BLaER1 (cell line): Measurements from ENCODE around the gene OR4F15.

ENCODE experiments used
- H3K27ac ChIP-seq: shearing (Covaris generic); formaldehyde crosslinking; 2 replicates; pipeline ENCODE4 v1.8.1; 2022
- H3K27me3 ChIP-seq: shearing (Covaris generic); formaldehyde crosslinking; 2 replicates; pipeline ENCODE4 v1.8.1; 2022
- H3K36me3 ChIP-seq: shearing (Covaris generic); formaldehyde crosslinking; 2 replicates; pipeline ENCODE4 v1.8.1; 2022
- H3K4me1 ChIP-seq: shearing (Covaris generic); formaldehyde crosslinking; 2 replicates; pipeline ENCODE4 v1.8.1; 2022
- H3K4me2 ChIP-seq: shearing (Covaris generic); formaldehyde crosslinking; 2 replicates; pipeline ENCODE4 v1.8.1; 2022
- H3K4me3 ChIP-seq: shearing (Covaris generic); formaldehyde crosslinking; 2 replicates; pipeline ENCODE4 v1.8.1; 2022
- H3K9ac ChIP-seq: shearing (Covaris generic); formaldehyde crosslinking; 2 replicates; pipeline ENCODE4 v1.8.1; 2022
- H3K9me3 ChIP-seq: shearing (Covaris generic); formaldehyde crosslinking; 2 replicates; pipeline ENCODE4 v1.8.1; 2022
- H4K20me1 ChIP-seq: shearing (Covaris generic); formaldehyde crosslinking; 2 replicates; pipeline ENCODE4 v1.8.1; 2022
- Cebpa-rat ChIP-seq: shearing (Covaris generic); IDR thresholded peaks from 2 replicates; pipeline ENCODE4 v1.8.1; 2022

OR4F15 gene

DNA sequence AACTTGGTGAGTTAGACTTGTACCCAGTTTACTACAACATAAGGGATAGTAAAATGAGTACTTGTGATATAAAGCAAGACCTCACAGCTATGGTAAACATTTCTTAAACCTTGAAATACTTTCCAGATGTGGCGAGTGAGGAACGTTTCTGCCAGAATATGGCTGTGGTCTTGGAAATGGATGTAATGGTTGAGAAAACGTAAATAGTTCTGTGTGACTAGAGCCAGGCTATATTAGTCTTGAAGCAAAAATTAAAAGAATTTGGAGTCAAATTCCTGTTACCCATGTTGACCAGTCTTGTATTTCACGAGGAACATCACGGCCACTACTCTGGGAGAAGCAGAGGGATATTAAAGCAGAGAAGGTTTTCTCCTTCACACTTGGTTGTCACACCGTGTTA lies 15.3 kb downstream of the OR4F15 start:
- no peaks in the 10 kb centered on the region for H3K36me3 ChIP-seq
- H3K27me3 ChIP-seq: no peaks in the 10 kb centered on the region
- no peak overlapping the region for H3K4me2 ChIP-seq
- H4K20me1 ChIP-seq: no peaks in the 10 kb centered on the region
- TF ChIP-seq Cebpa-rat: no peak
- no peak overlapping the region for H3K27ac ChIP-seq
- H3K4me1 ChIP-seq: no peaks in the 10 kb centered on the region
- no peak overlapping the region for H3K4me3 ChIP-seq
- 0 out of 2 replicates have a peak, but pooled peaks cover 4% of the 10 kb centered on the region for H3K9me3 ChIP-seq
- no peak overlapping the region for H3K9ac ChIP-seq

DNA sequence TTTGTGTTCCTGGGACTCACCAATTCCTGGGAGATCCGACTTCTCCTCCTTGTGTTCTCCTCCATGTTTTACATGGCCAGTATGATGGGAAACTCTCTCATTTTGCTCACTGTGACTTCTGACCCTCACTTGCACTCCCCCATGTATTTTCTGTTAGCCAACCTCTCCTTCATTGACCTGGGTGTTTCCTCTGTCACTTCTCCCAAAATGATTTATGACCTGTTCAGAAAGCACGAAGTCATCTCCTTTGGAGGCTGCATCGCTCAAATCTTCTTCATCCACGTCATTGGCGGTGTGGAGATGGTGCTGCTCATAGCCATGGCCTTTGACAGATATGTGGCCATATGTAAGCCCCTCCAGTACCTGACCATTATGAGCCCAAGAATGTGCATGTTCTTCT lies 16.8 kb downstream of the OR4F15 start:
- Histone ChIP-seq H3K27ac (no peak overlapping the region), H3K4me2 (no peak overlapping the region)

DNA sequence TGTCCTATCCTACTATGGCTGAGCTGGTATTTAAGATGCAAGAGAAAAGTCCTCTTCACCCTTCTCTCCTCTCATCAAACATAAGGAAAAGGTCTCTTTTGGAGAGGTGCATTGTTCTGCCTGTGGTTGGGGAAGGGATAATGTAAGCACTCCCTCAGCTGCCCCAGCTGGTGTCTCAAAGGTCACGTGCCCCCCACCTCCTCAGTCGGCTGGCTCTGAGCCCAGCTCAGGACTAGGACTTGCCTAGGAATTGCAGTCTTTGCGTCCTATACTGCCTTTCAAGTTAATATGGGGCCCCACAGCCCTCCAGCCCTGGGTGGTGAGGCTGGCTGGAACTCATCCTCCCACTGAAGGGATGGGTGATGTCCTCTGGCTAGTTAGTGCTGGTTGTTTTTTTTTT lies 29.7 kb downstream of the OR4F15 start:
- no peak overlapping the region for H3K4me3 ChIP-seq
- no peak for TF ChIP-seq Cebpa-rat
- no peaks in the 10 kb centered on the region for H4K20me1 ChIP-seq
- no peak overlapping the region for H3K9ac ChIP-seq
- no peak overlapping the region for H3K4me2 ChIP-seq
- H3K4me1 ChIP-seq: no peaks in the 10 kb centered on the region
- H3K9me3 ChIP-seq: no peaks in the 10 kb centered on the region
- no peaks in the 10 kb centered on the region for H3K36me3 ChIP-seq
- no peak overlapping the region for H3K27ac ChIP-seq
- no peaks in the 10 kb centered on the region for H3K27me3 ChIP-seq

More for the DNA sequence above, 16.8 kb downstream of the OR4F15 start:
- no peaks in the 10 kb centered on the region for H3K4me1 ChIP-seq
- no peak overlapping the region for H3K4me3 ChIP-seq
- no peaks in the 10 kb centered on the region for H4K20me1 ChIP-seq
- H3K36me3 ChIP-seq: no peaks in the 10 kb centered on the region
- no peaks in the 10 kb centered on the region for H3K27me3 ChIP-seq
- TF ChIP-seq Cebpa-rat: no peak
- H3K9ac ChIP-seq: no peak overlapping the region
- 0 out of 2 replicates have a peak, but pooled peaks cover 3% of the 10 kb centered on the region for H3K9me3 ChIP-seq

DNA sequence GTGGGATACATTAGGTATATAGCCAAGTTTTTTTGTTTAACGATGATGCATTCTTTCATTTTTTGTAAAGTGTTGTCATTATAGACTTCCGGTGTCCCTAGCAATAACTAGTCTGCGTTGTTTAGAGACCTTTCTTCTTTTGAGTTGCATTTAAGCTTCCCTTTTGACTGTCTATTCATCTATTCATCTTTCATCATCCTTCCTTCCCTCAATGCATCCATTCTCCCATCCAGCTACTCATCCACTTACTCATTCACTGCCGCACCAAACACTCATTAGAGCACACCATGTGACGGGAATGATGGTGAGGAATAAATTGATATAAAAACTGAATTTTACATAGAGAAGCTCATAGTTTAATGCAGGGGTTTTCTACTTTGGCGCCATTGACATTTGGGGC lies 32.9 kb downstream of the OR4F15 start:
- no peaks in the 10 kb centered on the region for H3K9me3 ChIP-seq
- TF ChIP-seq Cebpa-rat: no peak
- H3K4me3 ChIP-seq: no peak overlapping the region
- H3K9ac ChIP-seq: no peak overlapping the region
- no peak overlapping the region for H3K4me2 ChIP-seq
- no peaks in the 10 kb centered on the region for H3K4me1 ChIP-seq
- no peaks in the 10 kb centered on the region for H3K27me3 ChIP-seq
- H3K27ac ChIP-seq: no peak overlapping the region
- no peaks in the 10 kb centered on the region for H3K36me3 ChIP-seq
- H4K20me1 ChIP-seq: no peaks in the 10 kb centered on the region

DNA sequence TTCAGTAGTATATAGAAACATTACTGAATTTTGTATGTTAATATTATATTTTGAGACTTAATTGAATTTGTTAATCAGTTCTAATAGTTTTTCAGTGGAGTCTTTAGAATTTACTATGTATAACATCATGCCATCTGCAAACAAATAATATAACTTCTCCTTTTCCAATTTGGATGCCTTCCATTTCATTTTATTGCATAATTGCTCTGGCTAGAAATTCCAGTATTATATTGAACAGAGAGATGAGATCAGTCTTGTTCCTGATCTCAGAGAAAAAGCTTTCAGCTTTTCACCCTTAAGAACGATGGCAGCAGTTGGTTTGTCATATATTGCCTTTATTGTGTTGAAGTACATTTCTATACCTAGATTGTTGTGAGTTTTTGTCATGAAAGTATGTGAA lies 40.4 kb downstream of the OR4F15 start:
- no peak overlapping the region for H3K9ac ChIP-seq
- no peak overlapping the region for H3K4me2 ChIP-seq
- H4K20me1 ChIP-seq: no peaks in the 10 kb centered on the region
- H3K4me1 ChIP-seq: no peaks in the 10 kb centered on the region
- no peaks in the 10 kb centered on the region for H3K27me3 ChIP-seq
- H3K9me3 ChIP-seq: no peaks in the 10 kb centered on the region
- no peak overlapping the region for H3K27ac ChIP-seq
- no peaks in the 10 kb centered on the region for H3K36me3 ChIP-seq
- H3K4me3 ChIP-seq: no peak overlapping the region
- no peak for TF ChIP-seq Cebpa-rat
